Stomach (tissue), 9 donors: ENCODE measurements around the gene S100A3. TPM values are rescaled to one million over a fixed set of nuclear protein-coding genes. Genes with fewer than 3 reads are reported as not detected.

Experiments
- DNase-seq, 2 donors: peaks; one replicate each; pipeline versions ENCODE4 v3.0.0 to v3.0.0-alpha.2; 2013 to 2019
- H3K27ac ChIP-seq, 5 donors: fragments of 200-600 bp in 4 of 5; sonication (generic) in 4 of 5; one replicate each; pipeline ENCODE4 v1.5.1; 2013 to 2019; ENCODE audit warnings: mild to moderate bottlenecking in 1 of 5, moderate library complexity in 1 of 5
- H3K27me3 ChIP-seq, 3 donors: fragments of 200-600 bp; sonication (generic); one replicate each; pipeline ENCODE4 v1.5.1; 2017 to 2019; ENCODE audit warnings: mixed run types in 1 of 3
- H3K36me3 ChIP-seq, 4 donors: fragments of 200-600 bp; sonication (generic); 1 replicate in 3 of 4; 2 replicates in 1 of 4; pipeline ENCODE4 v1.5.1; 2016 to 2019
- H3K4me1 ChIP-seq, 4 donors: fragments of 200-600 bp; sonication (generic); one replicate each; pipeline ENCODE4 v1.5.1; 2016 to 2019
- H3K4me3 ChIP-seq, 4 donors: fragments of 200-600 bp; sonication (generic) in 3 of 4; one replicate each; pipeline ENCODE4 v1.5.1; 2016 to 2019; ENCODE audit warnings: mild to moderate bottlenecking in 1 of 4
- H3K9me3 ChIP-seq, 4 donors: fragments of 200-600 bp; sonication (generic); one replicate each; pipeline ENCODE4 v1.5.1; 2016 to 2019
- EP300 ChIP-seq: sonication (generic); formaldehyde crosslinking; IDR thresholded peaks from one replicate; pipeline ENCODE4 v1.6.1; 2017; ENCODE audit warnings: antibody characterized with exemption
- POLR2A ChIP-seq, 4 donors: fragments of 450-650 bp; IDR thresholded peaks; one replicate each; pipeline ENCODE4 v1.6.1; 2016; ENCODE audit warnings: antibody characterized with exemption in 4 of 4, control low read depth in 2 of 4, mild to moderate bottlenecking in 1 of 4, moderate library complexity in 1 of 4
- POLR2AphosphoS5 ChIP-seq, 3 donors: sonication (generic); formaldehyde crosslinking; IDR thresholded peaks; one replicate each; pipeline ENCODE4 v1.6.1; 2016; ENCODE audit warnings: antibody characterized with exemption in 3 of 3
- WGBS, 5 donors: extraction: QIAGEN DNeasy Blood & Tissue Kit in 3 of 5; methylation state at CpG; one replicate each; pipeline versions ENCODE4 v1.1.5 to v1.1.7; 2013 to 2018; 5-methylcytosine and 5-hydroxymethylcytosine counted together
- intact Hi-C: fragments of 100-400 bp; cut with DNase I; formaldehyde crosslinking; loops from one replicate; pipeline ENCODE4 v1.15.1; 2023; ENCODE audit warnings: low total_unique reads
- polyA plus RNA-seq, 3 donors: library from polyadenylated mRNA; stranded (reverse); fragments of 200-250 nt; gene quantifications; one replicate each; pipeline ENCODE4 v1.2.3, GENCODE V29; 2013
- total RNA-seq, 5 donors: library from RNA; depleted of rRNA; stranded (reverse); fragments of >200 nt; gene quantifications; one replicate each; pipeline versions ENCODE4 v1.1.0 to v1.2.3, GENCODE V29; 2014 to 2016
- TF ChIP-seq, protein P1 (sequence below), 7 experiments: fragments of 450-650 bp in 4 of 7; fragments of 200-600 bp in 3 of 7; sonication (generic) in 3 of 7; IDR thresholded peaks; one replicate each; pipeline ENCODE4 v1.5.1; 2016 to 2019; ENCODE audit warnings: antibody characterized with exemption in 7 of 7, control low read depth in 2 of 7, mild to moderate bottlenecking in 1 of 7
- donor health status: healthy with polysubstance abuse.
- donor health status: Bipolar disorder and iron deficiency.
- donor health status: healthy.

S100A3 gene
- total and polyA plus RNA-seq, 8 donors = 2.6 to 15.0 (median 5.4) TPM; not detected in 5

DNA sequence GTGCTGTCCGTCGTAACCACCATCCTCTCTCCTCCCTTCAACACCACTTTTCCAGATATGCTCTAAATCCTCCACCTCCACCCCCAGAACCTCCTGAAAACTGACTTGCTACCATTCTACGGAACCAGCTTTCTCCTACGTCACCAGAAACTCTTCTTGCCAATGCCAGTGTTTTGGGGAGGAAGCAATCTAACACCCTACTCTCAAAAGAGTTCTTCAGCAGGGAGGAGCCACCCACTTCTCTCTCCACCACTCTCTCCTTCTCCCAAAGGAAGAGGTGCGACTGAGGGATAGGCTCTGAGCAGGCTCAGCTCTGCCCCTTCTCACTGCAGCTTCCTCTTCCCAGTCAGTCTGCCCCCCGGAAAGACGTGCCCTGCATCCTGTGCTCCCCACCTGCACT lies 22.6 kb upstream of the S100A3 start:
- 66 to 81% (median 78%) methylated on average over 7 of the region's 7 CpGs for WGBS, 5 donors
- DNase-seq = no peak
- no peaks in the 10 kb centered on the region for H3K27me3 ChIP-seq
- no peaks in the 10 kb centered on the region for H3K9me3 ChIP-seq
- H3K4me3 ChIP-seq = no peak overlapping the region
- peak overlapping the region in 3 of 5 donors; percentile 68 to 81 (median 79) for H3K27ac ChIP-seq
- intact Hi-C loops = loop anchor here (5.0 kb wide), 2 partner anchors 36 to 59 kb away; no protein-coding TSS in a partner anchor
- no peak for TF ChIP-seq EP300
- TF ChIP-seq, protein P1, sequence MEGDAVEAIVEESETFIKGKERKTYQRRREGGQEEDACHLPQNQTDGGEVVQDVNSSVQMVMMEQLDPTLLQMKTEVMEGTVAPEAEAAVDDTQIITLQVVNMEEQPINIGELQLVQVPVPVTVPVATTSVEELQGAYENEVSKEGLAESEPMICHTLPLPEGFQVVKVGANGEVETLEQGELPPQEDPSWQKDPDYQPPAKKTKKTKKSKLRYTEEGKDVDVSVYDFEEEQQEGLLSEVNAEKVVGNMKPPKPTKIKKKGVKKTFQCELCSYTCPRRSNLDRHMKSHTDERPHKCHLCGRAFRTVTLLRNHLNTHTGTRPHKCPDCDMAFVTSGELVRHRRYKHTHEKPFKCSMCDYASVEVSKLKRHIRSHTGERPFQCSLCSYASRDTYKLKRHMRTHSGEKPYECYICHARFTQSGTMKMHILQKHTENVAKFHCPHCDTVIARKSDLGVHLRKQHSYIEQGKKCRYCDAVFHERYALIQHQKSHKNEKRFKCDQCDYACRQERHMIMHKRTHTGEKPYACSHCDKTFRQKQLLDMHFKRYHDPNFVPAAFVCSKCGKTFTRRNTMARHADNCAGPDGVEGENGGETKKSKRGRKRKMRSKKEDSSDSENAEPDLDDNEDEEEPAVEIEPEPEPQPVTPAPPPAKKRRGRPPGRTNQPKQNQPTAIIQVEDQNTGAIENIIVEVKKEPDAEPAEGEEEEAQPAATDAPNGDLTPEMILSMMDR (IDR thresholded peaks at IDR 0.05) = no peak
- no peak for TF ChIP-seq POLR2A (IDR thresholded peaks at IDR 0.05)
- no peak for TF ChIP-seq POLR2AphosphoS5 (IDR thresholded peaks at IDR 0.05)
- H3K36me3 ChIP-seq = no peaks in the 10 kb centered on the region
- peaks cover 26 to 51% (median 35%) of the 10 kb centered on the region in 4 donors for H3K4me1 ChIP-seq

DNA sequence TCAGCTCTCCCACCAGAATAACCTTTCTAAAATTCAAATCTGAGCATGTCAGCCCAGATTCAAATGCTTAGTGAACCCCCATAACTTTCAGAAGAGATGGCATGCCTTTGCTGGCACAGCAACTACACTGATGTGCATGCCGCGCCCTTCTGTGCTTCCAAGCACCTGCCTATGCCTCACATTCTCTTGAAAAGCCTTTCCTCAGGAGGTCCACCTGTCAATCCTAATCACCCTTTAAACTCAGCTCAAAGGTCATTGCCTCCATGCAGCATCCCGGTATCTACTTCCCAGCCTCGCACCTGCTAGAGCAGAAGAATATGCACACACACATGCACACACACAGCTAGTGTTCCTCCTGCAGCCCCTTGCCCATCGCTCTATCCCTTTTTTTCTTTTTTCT lies 21.8 kb upstream of the S100A3 start:
- Histone ChIP-seq H3K9me3 (no peaks in the 10 kb centered on the region), H3K4me3 (no peak overlapping the region), H3K27ac (no peak overlapping the region), H3K36me3 (no peaks in the 10 kb centered on the region), H3K4me1 (peaks cover 34 to 60% (median 43%) of the 10 kb centered on the region in 4 donors), H3K27me3 (no peaks in the 10 kb centered on the region)
- TF ChIP-seq POLR2AphosphoS5 (IDR thresholded peaks at IDR 0.05) (no peak), POLR2A (IDR thresholded peaks at IDR 0.05) (no peak), EP300 (no peak)
- TF ChIP-seq, protein P1 (IDR thresholded peaks at IDR 0.05) = no peak
- intact Hi-C loops = loop anchor here (5.0 kb wide), 2 partner anchors 36 to 59 kb away; no protein-coding TSS in a partner anchor
- no peak for DNase-seq
- WGBS, 5 donors = 75 to 85% (median 80%) methylated on average over 5 of the region's 5 CpGs

DNA sequence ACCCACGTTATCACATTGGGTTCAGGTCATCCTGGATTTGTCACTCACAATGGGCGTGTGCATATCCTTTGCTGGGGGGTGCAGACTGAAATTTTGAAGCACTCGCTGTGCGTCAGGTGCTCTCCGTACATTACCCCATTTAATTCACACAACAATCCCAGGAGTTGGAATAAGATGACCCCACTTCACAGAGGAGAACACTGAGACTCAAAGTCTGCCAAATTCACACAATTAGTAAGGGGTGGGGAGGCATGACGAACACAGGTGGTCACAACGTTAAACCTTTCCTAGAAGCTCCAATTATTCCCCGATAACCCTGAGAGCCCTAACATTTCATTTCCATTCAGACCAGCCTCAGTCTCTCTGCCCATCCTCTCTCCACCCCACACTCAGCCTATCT lies 20.4 kb upstream of the S100A3 start:
- Histone ChIP-seq H3K4me1 (peaks cover 41 to 67% (median 50%) of the 10 kb centered on the region in 4 donors), H3K27ac (no peak overlapping the region), H3K27me3 (no peaks in the 10 kb centered on the region), H3K4me3 (no peak overlapping the region), H3K36me3 (no peaks in the 10 kb centered on the region), H3K9me3 (no peaks in the 10 kb centered on the region)
- WGBS, 5 donors = 84 to 89% (median 87%) methylated on average over 8 of the region's 8 CpGs
- DNase-seq = no peak
- intact Hi-C loops = loop anchor here (5.0 kb wide), 1 partner anchor 37 kb away; no protein-coding TSS in a partner anchor
- no peak for TF ChIP-seq POLR2AphosphoS5 (IDR thresholded peaks at IDR 0.05)
- TF ChIP-seq, protein P1 (IDR thresholded peaks at IDR 0.05) = no peak
- TF ChIP-seq POLR2A (IDR thresholded peaks at IDR 0.05) = no peak
- TF ChIP-seq EP300 = no peak

DNA sequence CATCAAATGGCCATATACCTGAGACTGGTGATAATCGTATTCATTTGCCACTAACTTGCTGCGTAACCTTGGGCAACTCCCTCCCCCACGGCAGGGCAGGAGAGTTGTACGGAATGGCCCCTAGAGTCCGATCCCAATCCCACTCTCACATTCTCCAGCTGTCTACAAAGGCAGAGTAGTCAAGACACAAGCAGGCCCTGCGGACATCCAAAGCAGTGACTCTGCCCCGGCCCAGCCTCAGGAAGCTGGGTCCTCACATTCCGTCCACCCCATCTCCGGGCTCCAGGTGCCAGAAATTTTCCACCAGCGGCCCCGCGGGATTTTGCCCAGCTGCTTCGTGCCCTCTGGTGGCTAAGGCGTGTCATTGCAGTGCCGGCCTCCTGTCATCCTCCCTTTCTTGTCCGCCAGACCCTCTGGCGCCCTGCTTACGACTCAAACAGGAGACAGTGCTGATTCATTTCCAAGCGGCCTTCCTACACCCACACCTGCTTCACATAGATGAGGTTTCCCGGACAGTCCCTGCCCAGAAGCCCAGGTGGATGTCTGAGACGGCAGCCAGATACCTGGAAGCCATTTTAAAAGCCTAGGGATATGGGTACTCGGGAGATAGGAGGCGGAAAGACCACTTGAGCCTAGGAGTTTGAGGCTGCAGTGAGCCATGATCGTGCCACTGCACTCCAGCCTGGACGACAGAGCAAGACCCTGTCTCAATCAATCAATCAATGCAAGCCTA lies 19.5 kb upstream of the S100A3 start:
- intact Hi-C loops = loop anchor here (5.0 kb wide), 1 partner anchor 36 kb away; no protein-coding TSS in a partner anchor
- DNase-seq = peak; percentile 92 to 95
- H3K36me3 ChIP-seq = no peaks in the 10 kb centered on the region
- H3K27me3 ChIP-seq = no peaks in the 10 kb centered on the region
- H3K27ac ChIP-seq = peak overlapping the region; percentile 60 to 94 (median 92)
- peaks cover 41 to 63% (median 50%) of the 10 kb centered on the region in 4 donors for H3K4me1 ChIP-seq
- 7 to 13% (median 9%) methylated on average over 15 to 25 of the region's 25 CpGs for WGBS, 5 donors
- no peaks in the 10 kb centered on the region for H3K9me3 ChIP-seq
- TF ChIP-seq POLR2A (IDR thresholded peaks at IDR 0.05) (no peak), POLR2AphosphoS5 (IDR thresholded peaks at IDR 0.05) (peak in 2 of 3 donors; percentile 12 to 82), EP300 (no peak)
- TF ChIP-seq, protein P1 (IDR thresholded peaks at IDR 0.05) = peak in 6 of 7 experiments; percentile 99 to 100 (median 100)
- peak overlapping the region; percentile 16 to 36 (median 26) for H3K4me3 ChIP-seq
